Measurements from ENCODE around the gene KLRB1. TPM values are rescaled to one million over a fixed set of nuclear protein-coding genes. Genes with fewer than 3 reads are reported as not detected.
A peak's percentile ranks its signal among the peaks of the same experiment; 100 is the strongest.

Gene KLRB1
- total RNA-seq (ENCODE audit: unreplicated experiment) = not detected
- long read RNA-seq = 0 reads

- no peak for TF ChIP-seq CTCF (IDR thresholded peaks at IDR 0.05; ENCODE audit: partially characterized antibody, unreplicated experiment)
- no peaks in the 10 kb centered on the region for H3K36me3 Mint-ChIP-seq (ENCODE audit: unreplicated experiment)
- H3K9me3 Mint-ChIP-seq (ENCODE audit: unreplicated experiment) = no peaks in the 10 kb centered on the region
- peaks cover 6% of the 10 kb centered on the region for H3K27me3 Mint-ChIP-seq (ENCODE audit: unreplicated experiment)
- no peaks in the 10 kb centered on the region for H3K4me1 Mint-ChIP-seq (ENCODE audit: low read depth, unreplicated experiment)
- no peak within 1 kb of the TSS for H3K27ac Mint-ChIP-seq (ENCODE audit: unreplicated experiment)
- H3K4me3 Mint-ChIP-seq (ENCODE audit: unreplicated experiment) = no peak within 1 kb of the TSS
- DNase-seq = no peak
Observed at GRCh38 chr12:9607716-9608115, at the start of gene KLRB1. Gene KLRB1, minus strand, starts transcription at chr12:9607916. Its CDS starts 77 bp downstream, at chr12:9607839.

- H3K4me3 Mint-ChIP-seq (ENCODE audit: unreplicated experiment) = no peak overlapping the region
- H3K4me1 Mint-ChIP-seq (ENCODE audit: low read depth, unreplicated experiment) = peaks cover 25% of the 10 kb centered on the region
- no peak for DNase-seq
- peaks cover 2% of the 10 kb centered on the region for H3K9me3 Mint-ChIP-seq (ENCODE audit: unreplicated experiment)
- H3K27me3 Mint-ChIP-seq (ENCODE audit: unreplicated experiment) = no peaks in the 10 kb centered on the region
- H3K36me3 Mint-ChIP-seq (ENCODE audit: unreplicated experiment) = no peaks in the 10 kb centered on the region
- TF ChIP-seq CTCF (IDR thresholded peaks at IDR 0.05; ENCODE audit: partially characterized antibody, unreplicated experiment) = no peak
- no peak overlapping the region for H3K27ac Mint-ChIP-seq (ENCODE audit: unreplicated experiment)
Observed at GRCh38 chr12:9651265-9651729, 43.6 kb upstream of the KLRB1 start.

GRCh38 chr12:9650151-9650576, 42.4 kb upstream of the KLRB1 start:
- Mint-ChIP-seq H3K27me3 (ENCODE audit: unreplicated experiment) (no peaks in the 10 kb centered on the region), H3K9me3 (ENCODE audit: unreplicated experiment) (peaks cover 2% of the 10 kb centered on the region), H3K4me1 (ENCODE audit: low read depth, unreplicated experiment) (peaks cover 25% of the 10 kb centered on the region), H3K36me3 (ENCODE audit: unreplicated experiment) (peaks cover 3% of the 10 kb centered on the region), H3K4me3 (ENCODE audit: unreplicated experiment) (no peak overlapping the region), H3K27ac (ENCODE audit: unreplicated experiment) (no peak overlapping the region)
- DNase-seq = no peak
- TF ChIP-seq CTCF (IDR thresholded peaks at IDR 0.05; ENCODE audit: partially characterized antibody, unreplicated experiment) = no peak

- no peak for TF ChIP-seq CTCF (IDR thresholded peaks at IDR 0.05; ENCODE audit: partially characterized antibody, unreplicated experiment)
- H3K27me3 Mint-ChIP-seq (ENCODE audit: unreplicated experiment) = no peaks in the 10 kb centered on the region
- H3K27ac Mint-ChIP-seq (ENCODE audit: unreplicated experiment) = no peak overlapping the region
- H3K4me1 Mint-ChIP-seq (ENCODE audit: low read depth, unreplicated experiment) = peaks cover 25% of the 10 kb centered on the region
- DNase-seq = no peak
- peaks cover 4% of the 10 kb centered on the region for H3K36me3 Mint-ChIP-seq (ENCODE audit: unreplicated experiment)
- H3K4me3 Mint-ChIP-seq (ENCODE audit: unreplicated experiment) = peak overlapping the region; percentile 95
- H3K9me3 Mint-ChIP-seq (ENCODE audit: unreplicated experiment) = peaks cover 2% of the 10 kb centered on the region
Observed at GRCh38 chr12:9649532-9649940, 41.8 kb upstream of the KLRB1 start.

GRCh38 chr12:9648701-9649531, 41.2 kb upstream of the KLRB1 start:
- no peak for DNase-seq
- Mint-ChIP-seq H3K4me3 (ENCODE audit: unreplicated experiment) (peak overlapping the region; percentile 95), H3K9me3 (ENCODE audit: unreplicated experiment) (peaks cover 2% of the 10 kb centered on the region), H3K27ac (ENCODE audit: unreplicated experiment) (no peak overlapping the region), H3K4me1 (ENCODE audit: low read depth, unreplicated experiment) (peaks cover 25% of the 10 kb centered on the region), H3K27me3 (ENCODE audit: unreplicated experiment) (no peaks in the 10 kb centered on the region), H3K36me3 (ENCODE audit: unreplicated experiment) (peaks cover 4% of the 10 kb centered on the region)
- TF ChIP-seq CTCF (IDR thresholded peaks at IDR 0.05; ENCODE audit: partially characterized antibody, unreplicated experiment) = no peak
